ENCODE data around the gene AJUBA. TPM values are rescaled to one million over a fixed set of nuclear protein-coding genes. Genes with fewer than 3 reads are reported as not detected.

The AJUBA gene
- total and polyA plus RNA-seq, 5 donors from 2014 or later = 0.20 to 1.0 (median 0.69) TPM

DNA sequence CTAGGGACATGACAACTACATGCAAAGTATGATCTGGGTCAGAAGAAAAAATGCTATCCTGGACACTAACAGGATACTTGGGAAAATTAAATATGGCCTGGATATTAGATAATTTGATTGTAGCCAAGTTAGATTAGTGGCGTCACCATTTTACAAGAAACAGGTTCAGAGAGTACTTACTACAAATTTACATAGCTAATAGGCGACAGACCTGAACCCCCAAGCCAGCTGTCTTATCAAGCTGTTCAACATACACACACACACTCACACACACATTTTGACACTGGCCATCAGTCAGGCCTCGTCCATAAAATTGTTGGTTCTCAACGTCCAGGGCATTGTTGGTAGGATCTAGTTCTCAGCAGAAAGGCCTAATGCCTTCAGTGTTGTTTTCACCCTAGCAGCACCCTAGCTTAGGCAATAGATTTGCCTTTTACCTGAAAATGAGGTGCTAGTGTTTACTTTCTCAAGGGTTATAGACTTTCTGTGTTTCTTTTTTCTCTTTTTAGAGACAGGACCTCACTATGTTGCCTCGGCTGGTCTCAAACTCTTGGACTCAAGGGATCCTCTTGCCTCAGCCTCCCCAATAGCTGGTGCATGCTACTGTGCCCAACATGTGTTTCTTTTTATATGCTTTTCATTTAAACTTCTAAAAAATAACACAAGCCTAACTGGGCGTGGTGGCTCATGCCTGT is 30.9 kb upstream of the AJUBA start:
- DNase-seq = no peak
- no peaks in the 10 kb centered on the region for H3K9me3 ChIP-seq (ENCODE audit: control insufficient read depth in 2 of 2, low read length in 2 of 2)
- no peak for ATAC-seq (ENCODE audit: low read depth in 2 of 2)
- H3K36me3 Mint-ChIP-seq = no peaks in the 10 kb centered on the region
- H3K9me3 Mint-ChIP-seq = no peaks in the 10 kb centered on the region
- no peak overlapping the region for H3K27ac ChIP-seq (ENCODE audit: insufficient read depth, low read length, poor library complexity, severe bottlenecking)
- no peaks in the 10 kb centered on the region for H3K36me3 ChIP-seq (ENCODE audit: control insufficient read depth, insufficient read depth, low read length)
- H3K4me1 ChIP-seq (ENCODE audit: control insufficient read depth, insufficient read depth, low read length, poor library complexity, severe bottlenecking) = peaks cover 15% of the 10 kb centered on the region
- peak overlapping the region in 1 of 3 donors; percentile 34 for H3K27ac Mint-ChIP-seq
- H3K4me3 Mint-ChIP-seq = peak overlapping the region in 2 of 4 donors; percentile 47 to 58
- H3K4me3 ChIP-seq (ENCODE audit: low read depth, low read length) = no peak overlapping the region
- H3K27me3 Mint-ChIP-seq = no peaks in the 10 kb centered on the region
- H3K4me1 Mint-ChIP-seq = peaks cover 10 to 26% (median 22%) of the 10 kb centered on the region in 4 donors
- H3K27me3 ChIP-seq (ENCODE audit: control insufficient read depth, insufficient read depth, low read length) = no peaks in the 10 kb centered on the region

DNA sequence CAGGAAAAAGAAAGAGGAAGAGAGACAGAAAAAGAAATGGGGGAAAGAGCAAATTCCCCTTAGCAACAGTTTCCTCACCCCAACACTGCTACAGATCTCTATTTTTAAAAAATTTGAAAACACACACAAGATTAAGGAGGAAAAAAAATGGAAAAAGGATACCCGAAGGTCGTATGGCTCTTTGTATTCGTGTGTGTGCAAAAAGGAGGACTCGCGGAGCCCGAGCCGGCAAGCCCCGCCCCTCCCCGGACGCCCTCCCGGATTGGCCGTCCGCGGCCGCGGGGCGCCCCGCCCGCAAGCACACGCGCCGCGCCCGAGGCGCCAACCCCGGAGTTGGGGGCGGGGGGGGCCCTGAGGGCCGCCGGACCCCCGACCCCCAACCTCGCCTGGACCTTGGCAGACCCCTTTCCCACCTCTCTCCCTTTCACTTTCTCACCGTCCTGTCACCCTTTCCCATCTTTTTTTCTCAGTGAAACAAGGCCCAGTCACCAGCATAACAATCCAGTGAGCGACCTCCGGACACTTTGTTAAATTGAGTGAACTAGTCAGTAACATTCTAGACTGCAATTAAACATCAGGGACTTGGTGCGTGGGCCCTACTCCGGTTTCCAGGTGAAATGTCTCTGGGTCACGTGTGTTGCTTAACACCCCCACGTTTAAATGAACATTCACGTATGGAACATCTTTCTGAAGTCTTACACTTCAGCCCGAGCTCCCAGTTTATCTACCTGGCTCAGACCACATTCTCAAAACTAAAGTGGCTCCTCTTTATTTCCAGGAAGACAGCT is 27.8 kb upstream of the AJUBA start, which contains the start of gene C14orf93:
Gene C14orf93 (minus strand): TSS at position 205 of the 788 bp plus-strand sequence. CDS start 11,120 bp downstream, outside the sequence.
- peak in 1 of 2 donors; percentile 19 for ATAC-seq (ENCODE audit: low read depth in 2 of 2)
- H3K36me3 Mint-ChIP-seq = no peaks in the 10 kb centered on the region

DNA sequence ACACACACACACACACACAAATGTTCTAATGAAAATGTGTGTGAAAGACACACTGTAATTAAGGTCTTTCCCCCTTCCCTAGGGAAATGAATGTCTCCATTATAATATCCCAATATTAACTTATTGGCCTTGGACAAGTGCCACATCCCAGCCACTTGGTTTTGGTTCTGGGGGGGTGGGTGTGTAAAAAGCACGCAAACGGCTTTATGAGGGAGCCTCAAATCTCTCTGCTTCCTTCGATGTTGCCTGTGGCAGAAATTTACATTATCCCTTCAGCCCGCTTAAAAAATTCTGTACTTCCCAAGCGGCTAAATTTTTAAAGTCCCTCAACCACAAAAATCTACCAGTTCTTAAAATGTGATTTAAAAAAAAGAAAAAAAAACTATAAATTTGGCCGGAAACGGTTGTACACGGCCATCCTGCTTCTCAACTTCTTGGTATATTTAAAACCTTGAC is 27.2 kb upstream of the AJUBA start:
- no peaks in the 10 kb centered on the region for H3K27me3 ChIP-seq (ENCODE audit: control insufficient read depth, insufficient read depth, low read length)
- H3K4me3 ChIP-seq (ENCODE audit: low read depth, low read length) = peak overlapping the region; percentile 97
- H3K36me3 Mint-ChIP-seq = no peaks in the 10 kb centered on the region
- H3K4me1 ChIP-seq (ENCODE audit: control insufficient read depth, insufficient read depth, low read length, poor library complexity, severe bottlenecking) = peaks cover 30% of the 10 kb centered on the region
- no peaks in the 10 kb centered on the region for H3K27me3 Mint-ChIP-seq
- DNase-seq = no peak
- peak overlapping the region; percentile 78 for H3K27ac ChIP-seq (ENCODE audit: insufficient read depth, low read length, poor library complexity, severe bottlenecking)
- ATAC-seq (ENCODE audit: low read depth in 2 of 2) = no peak
- H3K27ac Mint-ChIP-seq = peak overlapping the region; percentile 69 to 99 (median 91)
- no peaks in the 10 kb centered on the region for H3K9me3 Mint-ChIP-seq
- H3K4me3 Mint-ChIP-seq = peak overlapping the region; percentile 91 to 97 (median 93)
- no peaks in the 10 kb centered on the region for H3K9me3 ChIP-seq (ENCODE audit: control insufficient read depth in 2 of 2, low read length in 2 of 2)
- H3K4me1 Mint-ChIP-seq = peaks cover 15 to 51% (median 34%) of the 10 kb centered on the region in 4 donors
- no peaks in the 10 kb centered on the region for H3K36me3 ChIP-seq (ENCODE audit: control insufficient read depth, insufficient read depth, low read length)

More for the DNA sequence above, 27.8 kb upstream of the AJUBA start, which contains the start of gene C14orf93:
- H3K9me3 ChIP-seq (ENCODE audit: control insufficient read depth in 2 of 2, low read length in 2 of 2) = no peaks in the 10 kb centered on the region
- Mint-ChIP-seq H3K27ac (peak within 1 kb of the TSS; percentile 93 to 99 (median 98)), H3K27me3 (no peaks in the 10 kb centered on the region), H3K9me3 (no peaks in the 10 kb centered on the region), H3K4me3 (peak within 1 kb of the TSS; percentile 92 to 99 (median 94)), H3K4me1 (peaks cover 11 to 48% (median 32%) of the 10 kb centered on the region in 4 donors)
- peaks cover 30% of the 10 kb centered on the region for H3K4me1 ChIP-seq (ENCODE audit: control insufficient read depth, insufficient read depth, low read length, poor library complexity, severe bottlenecking)
- H3K36me3 ChIP-seq (ENCODE audit: control insufficient read depth, insufficient read depth, low read length) = no peaks in the 10 kb centered on the region
- H3K27ac ChIP-seq (ENCODE audit: insufficient read depth, low read length, poor library complexity, severe bottlenecking) = peak within 1 kb of the TSS; percentile 78
- no peaks in the 10 kb centered on the region for H3K27me3 ChIP-seq (ENCODE audit: control insufficient read depth, insufficient read depth, low read length)
- peak within 1 kb of the TSS; percentile 97 for H3K4me3 ChIP-seq (ENCODE audit: low read depth, low read length)
- DNase-seq = peak; percentile 72 to 87 (median 73)

DNA sequence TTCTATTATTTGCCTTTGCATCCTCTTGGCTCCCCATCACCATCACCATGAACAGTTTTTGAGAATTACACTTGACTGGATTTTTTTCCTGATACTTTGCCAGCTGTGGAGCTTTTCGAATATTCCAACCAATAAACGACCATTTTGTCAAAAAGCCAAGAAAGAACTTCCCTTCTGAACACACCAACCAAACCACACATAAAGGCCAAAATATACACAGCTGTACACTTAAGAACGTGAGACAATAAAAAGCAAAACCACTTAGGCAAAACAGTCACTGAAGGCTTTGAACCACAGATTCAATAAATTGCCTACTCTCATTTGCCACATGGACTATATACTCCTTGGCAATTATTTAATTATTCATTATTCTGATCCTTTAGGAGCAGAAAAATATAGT is 26.5 kb upstream of the AJUBA start:
- DNase-seq (peak in 1 of 3 donors; percentile 26), ATAC-seq (ENCODE audit: low read depth in 2 of 2) (no peak)
- H3K4me1 Mint-ChIP-seq = peaks cover 15 to 51% (median 34%) of the 10 kb centered on the region in 4 donors
- Histone ChIP-seq H3K4me3 (ENCODE audit: low read depth, low read length) (peak overlapping the region; percentile 97), H3K36me3 (ENCODE audit: control insufficient read depth, insufficient read depth, low read length) (no peaks in the 10 kb centered on the region), H3K9me3 (ENCODE audit: control insufficient read depth in 2 of 2, low read length in 2 of 2) (no peaks in the 10 kb centered on the region), H3K27me3 (ENCODE audit: control insufficient read depth, insufficient read depth, low read length) (no peaks in the 10 kb centered on the region), H3K4me1 (ENCODE audit: control insufficient read depth, insufficient read depth, low read length, poor library complexity, severe bottlenecking) (peaks cover 30% of the 10 kb centered on the region), H3K27ac (ENCODE audit: insufficient read depth, low read length, poor library complexity, severe bottlenecking) (no peak overlapping the region)
- no peaks in the 10 kb centered on the region for H3K27me3 Mint-ChIP-seq
- H3K36me3 Mint-ChIP-seq = no peaks in the 10 kb centered on the region
- H3K9me3 Mint-ChIP-seq = no peaks in the 10 kb centered on the region
- peak overlapping the region; percentile 24 to 99 (median 87) for H3K27ac Mint-ChIP-seq
- peak overlapping the region; percentile 76 to 97 (median 92) for H3K4me3 Mint-ChIP-seq

DNA sequence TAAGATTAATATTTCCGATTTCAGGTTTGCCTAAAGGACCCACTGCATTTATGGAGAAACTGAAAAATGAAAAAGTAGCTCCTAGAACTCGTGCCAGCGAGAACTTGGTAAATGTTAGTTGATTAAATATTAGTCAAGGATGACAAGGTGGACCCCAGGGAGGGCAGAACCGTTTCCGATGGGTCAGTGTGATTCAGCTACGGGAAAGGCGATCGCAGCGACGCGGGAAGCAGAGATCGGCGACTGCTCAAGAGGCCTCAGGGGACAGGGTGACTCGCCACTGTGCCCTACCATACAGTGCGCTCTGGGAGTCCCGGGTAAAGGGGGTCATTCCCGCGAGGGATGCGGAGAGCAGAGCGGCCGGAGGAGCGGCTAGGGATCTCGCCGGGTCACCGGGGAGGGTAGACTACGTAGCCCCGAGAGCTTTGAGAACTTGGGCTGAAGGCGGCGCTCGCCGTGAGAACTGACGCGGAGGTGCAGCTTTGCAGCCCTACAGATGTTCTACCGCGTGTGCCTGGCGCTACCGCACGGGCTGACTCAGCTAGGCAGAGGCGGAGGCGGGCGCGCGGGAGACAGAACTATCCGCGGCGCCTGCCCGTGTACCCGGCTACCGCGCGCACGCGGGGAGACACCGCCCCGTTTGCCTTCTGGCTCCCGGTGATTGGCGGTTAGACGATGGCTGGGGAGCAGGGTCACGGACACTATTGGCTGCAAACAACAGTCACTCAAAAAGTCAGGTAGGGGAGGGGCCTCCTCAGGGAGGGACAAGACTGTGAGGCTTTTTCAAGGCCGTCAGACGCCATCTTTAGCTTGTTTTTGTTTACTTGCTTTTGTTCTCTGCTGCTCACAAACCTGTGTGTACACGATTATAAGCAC is 24.4 kb upstream of the AJUBA start:
- Mint-ChIP-seq H3K36me3 (no peaks in the 10 kb centered on the region), H3K27ac (peak overlapping the region; percentile 98 to 99 (median 99)), H3K4me1 (peaks cover 15 to 51% (median 34%) of the 10 kb centered on the region in 4 donors), H3K27me3 (no peaks in the 10 kb centered on the region), H3K9me3 (no peaks in the 10 kb centered on the region), H3K4me3 (peak overlapping the region; percentile 91 to 99 (median 95))
- H3K9me3 ChIP-seq (ENCODE audit: control insufficient read depth in 2 of 2, low read length in 2 of 2) = no peaks in the 10 kb centered on the region
- no peaks in the 10 kb centered on the region for H3K36me3 ChIP-seq (ENCODE audit: control insufficient read depth, insufficient read depth, low read length)
- H3K27me3 ChIP-seq (ENCODE audit: control insufficient read depth, insufficient read depth, low read length) = no peaks in the 10 kb centered on the region
- peak overlapping the region; percentile 93 for H3K4me3 ChIP-seq (ENCODE audit: low read depth, low read length)
- H3K4me1 ChIP-seq (ENCODE audit: control insufficient read depth, insufficient read depth, low read length, poor library complexity, severe bottlenecking) = peaks cover 30% of the 10 kb centered on the region
- ATAC-seq (ENCODE audit: low read depth in 2 of 2) (peak; percentile 96), DNase-seq (peak; percentile 95 to 99 (median 98))
- H3K27ac ChIP-seq (ENCODE audit: insufficient read depth, low read length, poor library complexity, severe bottlenecking) = peak overlapping the region; percentile 87

DNA sequence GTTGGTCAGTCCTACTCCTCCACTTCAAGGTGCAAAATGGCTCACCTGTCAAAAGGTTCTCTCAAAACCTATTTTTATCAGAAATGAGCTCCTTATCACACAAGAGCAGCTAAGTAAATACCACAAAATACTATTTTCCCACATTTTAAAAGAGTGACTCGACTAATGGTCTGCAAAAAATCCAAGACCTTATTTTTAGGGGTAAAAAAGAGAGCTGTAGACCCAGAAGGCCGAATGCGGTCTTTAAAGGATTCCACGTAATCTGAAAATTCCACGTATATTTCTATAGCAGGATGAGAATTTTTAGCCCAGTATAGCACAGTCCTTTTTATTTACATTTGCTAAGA is 23.8 kb upstream of the AJUBA start:
- Histone ChIP-seq H3K27me3 (ENCODE audit: control insufficient read depth, insufficient read depth, low read length) (no peaks in the 10 kb centered on the region), H3K9me3 (ENCODE audit: control insufficient read depth in 2 of 2, low read length in 2 of 2) (no peaks in the 10 kb centered on the region), H3K36me3 (ENCODE audit: control insufficient read depth, insufficient read depth, low read length) (no peaks in the 10 kb centered on the region), H3K27ac (ENCODE audit: insufficient read depth, low read length, poor library complexity, severe bottlenecking) (peak overlapping the region; percentile 87), H3K4me1 (ENCODE audit: control insufficient read depth, insufficient read depth, low read length, poor library complexity, severe bottlenecking) (peaks cover 30% of the 10 kb centered on the region), H3K4me3 (ENCODE audit: low read depth, low read length) (peak overlapping the region; percentile 93)
- peak overlapping the region; percentile 98 to 99 (median 99) for H3K27ac Mint-ChIP-seq
- H3K27me3 Mint-ChIP-seq = no peaks in the 10 kb centered on the region
- no peaks in the 10 kb centered on the region for H3K36me3 Mint-ChIP-seq
- H3K4me3 Mint-ChIP-seq = peak overlapping the region; percentile 91 to 99 (median 95)
- no peaks in the 10 kb centered on the region for H3K9me3 Mint-ChIP-seq
- H3K4me1 Mint-ChIP-seq = peaks cover 13 to 51% (median 32%) of the 10 kb centered on the region in 4 donors
- ATAC-seq (ENCODE audit: low read depth in 2 of 2) (no peak), DNase-seq (no peak)
